ENCODE results near the gene ARHGAP32. TPM values are rescaled to one million over a fixed set of nuclear protein-coding genes. Genes with fewer than 3 reads are reported as not detected.
"Not testable (repeated sequence)": the region's sequence is repeated elsewhere in the genome, so short reads cannot be mapped to it uniquely, and the experiment has no call there.

ARHGAP32 gene
- total and polyA plus RNA-seq, 11 donors, result 2.1 to 9.5 (median 4.8) TPM

GRCh38 chr11:129013737-129014475 is 178.2 kb downstream of the ARHGAP32 start:
- intact Hi-C loops (cut with DNase I), result no loop called here
- WGBS, 4 donors, result 85 to 92% (median 88%) methylated on average over 5 of the region's 5 CpGs
- Histone ChIP-seq H3K36me3 (no peaks in the 10 kb centered on the region), H3K4me1 (no peaks in the 10 kb centered on the region), H3K9me3 (no peaks in the 10 kb centered on the region), H3K27ac (no peak overlapping the region), H3K4me3 (no peak overlapping the region), H3K27me3 (no peaks in the 10 kb centered on the region)
- TF ChIP-seq CTCF (IDR thresholded peaks at IDR 0.05) (no peak), POLR2A (IDR thresholded peaks at IDR 0.05) (no peak)
- no peak for ATAC-seq
- DNase-seq, result no peak

- Histone ChIP-seq H3K4me1 (no peaks in the 10 kb centered on the region), H3K4me3 (no peak overlapping the region), H3K27ac (no peak overlapping the region), H3K27me3 (no peaks in the 10 kb centered on the region), H3K36me3 (no peaks in the 10 kb centered on the region), H3K9me3 (no peaks in the 10 kb centered on the region)
- WGBS, 4 donors, result 79 to 88% (median 87%) methylated on average over 4 of the region's 4 CpGs
- ATAC-seq (no peak), DNase-seq (no peak)
- intact Hi-C loops (cut with DNase I), result no loop called here
- TF ChIP-seq POLR2A (IDR thresholded peaks at IDR 0.05), result no peak
- TF ChIP-seq CTCF (IDR thresholded peaks at IDR 0.05), result no peak
These were observed 179.2 kb downstream of the ARHGAP32 start for GRCh38 chr11:129012880-129013279.

- H3K27me3 ChIP-seq, result no peaks in the 10 kb centered on the region
- 92 to 97% (median 94%) methylated on average over 4 of the region's 4 CpGs for WGBS, 4 donors
- TF ChIP-seq CTCF (IDR thresholded peaks at IDR 0.05) (no peak), POLR2A (IDR thresholded peaks at IDR 0.05) (no peak)
- no peaks in the 10 kb centered on the region for H3K4me1 ChIP-seq
- H3K9me3 ChIP-seq, result peaks cover 0 to 33% (median 8%) of the 10 kb centered on the region in 12 donors
- H3K27ac ChIP-seq, result no peak overlapping the region
- H3K36me3 ChIP-seq, result no peaks in the 10 kb centered on the region
- no peak for ATAC-seq
- H3K4me3 ChIP-seq, result no peak overlapping the region
- no peak for DNase-seq
- intact Hi-C loops (cut with DNase I), result no loop called here
These were observed 186.0 kb downstream of the ARHGAP32 start for GRCh38 chr11:129006161-129006560.

- DNase-seq; H3K27ac ChIP-seq; H3K4me1 ChIP-seq; H3K4me3 ChIP-seq; intact Hi-C loops (cut with DNase I); H3K27me3 ChIP-seq; ATAC-seq: not testable (repeated sequence)
- WGBS, 4 donors, result 93 to 95% (median 94%) methylated on average over 8 of the region's 8 CpGs
- peaks cover 0 to 56% (median 28%) of the 10 kb centered on the region in 12 donors for H3K9me3 ChIP-seq
- H3K36me3 ChIP-seq, result peaks cover 0 to 15% (median 0%) of the 10 kb centered on the region in 9 donors
These were observed 193.0 kb downstream of the ARHGAP32 start for GRCh38 chr11:128999165-128999564.

Measured in heart left ventricle (tissue), 16 donors.